D721Med (cell line): Measurements from ENCODE around the gene SP8.

Experiments
- DNase-seq: peaks from one replicate; pipeline ENCODE4 v3.0.0; 2011; ENCODE audit warnings: low spot score; ENCODE audit not compliant: insufficient read length
- FAIRE-seq: peaks from 2 replicates; lab custom pipeline; 2011; peaks lifted over from hg19 to GRCh38; lab: Jason Lieb, UNC
- CTCF ChIP-seq: IDR thresholded peaks from 2 replicates; pipeline ENCODE4 v1.5.1; 2012; ENCODE audit warnings: mild to moderate bottlenecking, control low read depth; ENCODE audit not compliant: insufficient read depth; ENCODE audit errors: missing control alignments

SP8 gene

DNA sequence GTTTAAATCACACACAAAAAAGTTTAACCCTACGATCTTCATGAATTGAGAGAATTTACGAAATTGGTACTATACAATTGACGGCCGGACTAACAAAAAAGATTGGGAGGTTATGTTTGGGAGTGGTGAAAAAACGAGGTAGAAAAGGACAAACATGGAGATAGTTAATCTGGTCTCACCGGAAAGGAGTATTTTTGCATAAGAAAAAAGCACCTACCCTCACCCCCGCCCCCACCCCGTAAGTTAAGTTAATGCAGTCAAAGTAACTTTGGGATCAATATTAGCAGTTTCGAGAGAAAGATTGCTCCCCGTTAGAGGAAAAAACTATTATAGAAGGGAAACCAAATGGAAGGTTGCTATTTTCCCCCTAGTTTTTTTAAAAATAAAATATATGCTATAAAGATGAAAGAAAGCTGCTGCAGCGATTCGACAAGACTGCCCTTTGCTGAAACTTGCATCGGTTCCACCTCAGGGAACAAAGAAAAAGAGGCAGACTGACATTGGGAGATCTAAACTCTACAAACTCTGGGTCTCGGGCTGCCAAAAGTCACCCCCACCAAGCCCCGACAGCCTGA, 3.5 kb downstream of the SP8 start:
- no peak for DNase-seq

GRCh38 chr7:20779041-20779440, 7.6 kb downstream of the SP8 start:
- no peak for TF ChIP-seq CTCF
- no peak for FAIRE-seq
- DNase-seq = no peak

More for the DNA sequence above, 3.5 kb downstream of the SP8 start:
- TF ChIP-seq CTCF = no peak
- no peak for FAIRE-seq

GRCh38 chr7:20778063-20778721, 8.5 kb downstream of the SP8 start:
- FAIRE-seq = no peak
- DNase-seq = no peak
- TF ChIP-seq CTCF = peak; percentile 73

- no peak for TF ChIP-seq CTCF
- FAIRE-seq = no peak
- no peak for DNase-seq
These were observed 9.2 kb downstream of the SP8 start for GRCh38 chr7:20777377-20778062.

DNA sequence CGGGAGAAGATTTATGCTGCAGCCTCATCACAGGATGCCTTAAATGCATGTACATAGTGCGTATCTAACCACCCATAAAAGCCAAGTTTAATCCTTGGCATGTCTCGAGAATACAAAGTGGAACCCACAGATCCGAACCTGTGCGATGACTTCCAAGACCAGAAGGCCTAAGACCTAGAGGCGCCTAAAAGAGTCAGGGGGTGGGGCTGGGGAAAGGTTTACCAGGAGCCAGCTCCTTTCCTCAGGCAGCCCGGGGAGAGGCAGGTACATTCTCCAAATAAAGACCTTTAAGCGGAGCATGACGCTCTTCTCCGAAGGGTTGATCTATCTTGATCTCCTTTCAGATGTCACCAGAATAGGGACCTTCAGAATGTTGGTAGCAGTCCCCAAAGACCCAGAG, 9.7 kb downstream of the SP8 start:
- TF ChIP-seq CTCF = no peak
- DNase-seq = no peak

DNA sequence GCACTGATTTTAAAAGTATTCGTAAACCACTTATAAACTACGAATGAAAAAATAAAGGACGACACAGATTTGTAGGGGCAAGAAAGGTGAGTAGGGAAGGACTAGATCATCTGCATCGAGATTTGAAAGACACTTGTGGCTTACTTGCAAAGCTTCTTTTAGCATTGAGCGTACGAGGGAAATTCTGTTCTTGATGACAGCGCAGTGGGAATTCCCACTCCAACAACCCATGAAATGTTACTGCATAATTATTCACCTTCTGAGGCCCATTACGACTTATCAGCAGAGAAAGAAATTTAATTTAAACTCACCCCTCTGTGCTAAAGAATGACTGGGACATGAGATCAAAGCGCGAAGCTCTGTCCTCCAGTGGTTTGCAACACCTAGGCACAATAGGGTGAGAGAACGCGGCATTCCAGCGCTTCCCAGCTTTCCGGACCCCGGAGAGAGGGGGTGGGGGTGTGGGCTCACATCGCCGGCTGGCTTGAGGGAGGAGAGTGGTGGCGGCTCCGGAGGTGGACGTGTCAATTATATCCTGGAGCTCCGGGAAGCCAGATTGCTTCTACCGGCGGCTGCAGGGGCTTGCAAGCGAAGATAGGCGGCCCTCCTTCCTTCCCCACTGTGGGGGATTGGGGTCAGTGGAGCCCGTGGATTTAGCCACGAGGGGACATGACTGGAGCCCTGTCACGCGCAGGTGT, 10.3 kb downstream of the SP8 start:
- DNase-seq (no peak), FAIRE-seq (no peak)
- no peak for TF ChIP-seq CTCF

More for the DNA sequence above, 9.7 kb downstream of the SP8 start:
- FAIRE-seq = no peak
